ENCODE measurements around the gene DLGAP4. TPM values are rescaled to one million over a fixed set of nuclear protein-coding genes. Genes with fewer than 3 reads are reported as not detected.

Gene DLGAP4
- total and polyA plus RNA-seq, 3 experiments from 2014 or later: 15.5 to 19.3 (median 19.1) TPM

DNA sequence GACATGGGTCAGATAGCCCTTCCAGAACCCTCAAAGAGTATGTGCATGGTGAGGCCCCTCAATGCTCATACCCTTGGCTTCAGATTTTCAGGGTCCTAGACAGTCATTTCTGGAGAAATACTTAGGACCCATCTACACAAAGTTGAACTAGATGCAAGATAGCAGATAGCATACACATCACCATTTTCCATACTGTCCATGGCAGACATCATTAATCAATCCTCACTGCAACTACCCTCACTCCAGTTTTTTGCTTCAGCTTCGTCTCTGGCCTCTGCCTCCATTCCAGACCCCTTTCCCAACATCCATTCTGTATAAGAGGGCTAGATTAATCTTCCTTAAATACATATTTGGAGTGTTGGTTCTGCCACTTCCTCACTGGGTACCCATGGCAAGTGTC is 139.7 kb downstream of the DLGAP4 start:
- H3K9me3 Mint-ChIP-seq: no peaks in the 10 kb centered on the region

DNA sequence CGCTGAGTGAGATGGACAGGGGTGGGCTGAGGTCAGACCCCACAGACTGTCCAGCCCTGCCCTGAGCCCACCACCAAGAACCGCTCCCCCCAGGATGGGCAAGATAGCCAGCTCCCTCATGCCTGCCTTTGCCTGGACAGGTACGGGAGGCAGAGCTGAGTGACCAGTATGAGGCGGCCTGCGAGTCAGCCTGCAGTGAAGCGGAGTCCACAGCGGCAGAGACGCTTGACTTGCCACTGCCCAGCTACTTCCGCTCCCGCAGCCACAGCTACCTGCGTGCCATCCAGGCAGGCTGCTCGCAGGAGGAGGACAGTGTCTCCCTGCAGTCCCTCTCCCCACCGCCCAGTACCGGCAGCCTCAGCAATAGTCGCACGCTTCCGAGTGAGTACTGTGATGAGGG is 140.4 kb downstream of the DLGAP4 start:
- H3K27ac ChIP-seq (ENCODE audit: low read depth, low read length): no peak overlapping the region
- POLR2A ChIA-PET: no interaction called here
- no peak overlapping the region for H3K4me3 ChIP-seq (ENCODE audit: low read length)
- no peaks in the 10 kb centered on the region for H3K36me3 ChIP-seq (ENCODE audit: insufficient read depth, low read length)
- CTCF ChIA-PET: interaction anchor here (0.9 kb wide), 1 partner anchor 244 kb away, joined by 3 read pairs; no protein-coding TSS in a partner anchor
- no peaks in the 10 kb centered on the region for H3K36me3 Mint-ChIP-seq
- H3K4me3 Mint-ChIP-seq: no peak overlapping the region
- no peak for DNase-seq
- no peaks in the 10 kb centered on the region for H3K4me1 ChIP-seq (ENCODE audit: insufficient read depth, low read length)
- no peaks in the 10 kb centered on the region for H3K4me1 Mint-ChIP-seq
- H3K9me3 Mint-ChIP-seq: no peaks in the 10 kb centered on the region
- H3K27ac Mint-ChIP-seq: peak overlapping the region in 1 of 8 donors; percentile 77
- H3K27me3 ChIP-seq (ENCODE audit: insufficient read depth, low read length, poor library complexity, severe bottlenecking): no peaks in the 10 kb centered on the region
- no peaks in the 10 kb centered on the region for H3K9me3 ChIP-seq (ENCODE audit: low read length)
- H3K27me3 Mint-ChIP-seq: peaks cover 0 to 18% of the 10 kb centered on the region in 2 donors

More for the DNA sequence above, 139.7 kb downstream of the DLGAP4 start:
- no peaks in the 10 kb centered on the region for H3K9me3 ChIP-seq (ENCODE audit: low read length)
- ChIA-PET CTCF (interaction anchor here (0.9 kb wide), 1 partner anchor 243 kb away, joined by 3 read pairs; no protein-coding TSS in a partner anchor), POLR2A (no interaction called here)
- no peaks in the 10 kb centered on the region for H3K4me1 ChIP-seq (ENCODE audit: insufficient read depth, low read length)
- H3K27ac ChIP-seq (ENCODE audit: low read depth, low read length): no peak overlapping the region
- H3K27ac Mint-ChIP-seq: no peak overlapping the region
- no peaks in the 10 kb centered on the region for H3K27me3 ChIP-seq (ENCODE audit: insufficient read depth, low read length, poor library complexity, severe bottlenecking)
- H3K36me3 ChIP-seq (ENCODE audit: insufficient read depth, low read length): no peaks in the 10 kb centered on the region
- no peaks in the 10 kb centered on the region for H3K4me1 Mint-ChIP-seq
- DNase-seq: no peak
- peaks cover 0 to 24% of the 10 kb centered on the region in 2 donors for H3K27me3 Mint-ChIP-seq
- no peak overlapping the region for H3K4me3 Mint-ChIP-seq
- no peak overlapping the region for H3K4me3 ChIP-seq (ENCODE audit: low read length)
- no peaks in the 10 kb centered on the region for H3K36me3 Mint-ChIP-seq

DNA sequence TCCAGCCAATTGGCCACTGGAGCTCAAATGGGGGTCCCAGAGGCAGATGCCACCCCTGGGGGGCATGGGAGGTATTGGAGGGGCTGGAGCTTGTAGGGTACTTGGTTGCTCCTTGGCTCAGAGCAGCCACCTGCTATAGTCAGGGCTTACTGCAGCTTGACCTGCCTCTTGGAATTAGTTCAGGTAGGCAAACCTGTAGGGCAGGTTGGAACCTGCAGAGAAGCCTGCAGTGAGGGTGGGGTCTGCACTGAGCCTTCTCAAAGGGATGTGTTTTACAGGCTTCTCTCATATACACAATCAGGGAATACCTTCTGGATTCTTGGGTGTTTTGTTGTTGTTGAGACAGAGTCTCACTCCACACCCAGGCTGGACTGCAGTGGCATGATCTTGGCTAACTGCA is 141.0 kb downstream of the DLGAP4 start:
- Histone ChIP-seq H3K27me3 (ENCODE audit: insufficient read depth, low read length, poor library complexity, severe bottlenecking) (no peaks in the 10 kb centered on the region), H3K4me3 (ENCODE audit: low read length) (no peak overlapping the region), H3K27ac (ENCODE audit: low read depth, low read length) (no peak overlapping the region), H3K36me3 (ENCODE audit: insufficient read depth, low read length) (no peaks in the 10 kb centered on the region), H3K9me3 (ENCODE audit: low read length) (no peaks in the 10 kb centered on the region), H3K4me1 (ENCODE audit: insufficient read depth, low read length) (no peaks in the 10 kb centered on the region)
- H3K27me3 Mint-ChIP-seq: peaks cover 0 to 18% of the 10 kb centered on the region in 2 donors
- no peak overlapping the region for H3K27ac Mint-ChIP-seq
- H3K4me3 Mint-ChIP-seq: no peak overlapping the region
- ChIA-PET POLR2A (no interaction called here), CTCF (no interaction called here)
- H3K36me3 Mint-ChIP-seq: no peaks in the 10 kb centered on the region
- H3K9me3 Mint-ChIP-seq: no peaks in the 10 kb centered on the region
- H3K4me1 Mint-ChIP-seq: no peaks in the 10 kb centered on the region
- no peak for DNase-seq

DNA sequence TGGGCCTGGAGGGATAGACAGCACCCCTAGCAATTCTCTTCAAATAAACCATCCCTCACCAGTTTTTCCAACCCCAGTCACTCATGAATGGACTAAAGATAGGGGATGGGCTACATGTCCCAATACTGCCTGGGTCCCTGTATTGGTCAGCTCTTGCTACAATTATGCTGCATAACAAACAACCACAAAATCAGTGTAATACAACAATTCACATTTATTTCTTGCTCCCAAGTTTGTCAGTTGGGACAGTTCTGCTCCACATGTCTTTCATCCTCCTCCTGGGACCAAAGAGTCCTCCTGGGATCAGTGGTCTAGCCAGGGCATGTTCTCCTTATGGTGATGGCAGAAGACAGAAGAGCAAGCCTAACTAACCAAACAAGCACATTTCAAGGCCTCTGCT is 143.5 kb downstream of the DLGAP4 start:
- Mint-ChIP-seq H3K9me3 (no peaks in the 10 kb centered on the region), H3K36me3 (no peaks in the 10 kb centered on the region), H3K4me3 (no peak overlapping the region), H3K27ac (no peak overlapping the region), H3K4me1 (no peaks in the 10 kb centered on the region), H3K27me3 (peaks cover 0 to 10% of the 10 kb centered on the region in 2 donors)
- no peaks in the 10 kb centered on the region for H3K4me1 ChIP-seq (ENCODE audit: insufficient read depth, low read length)
- no peak overlapping the region for H3K27ac ChIP-seq (ENCODE audit: low read depth, low read length)
- H3K36me3 ChIP-seq (ENCODE audit: insufficient read depth, low read length): no peaks in the 10 kb centered on the region
- POLR2A ChIA-PET: no interaction called here
- CTCF ChIA-PET: interaction anchor here (2.4 kb wide), 1 partner anchor 10 kb away, joined by 9 read pairs; no protein-coding TSS in a partner anchor
- no peaks in the 10 kb centered on the region for H3K27me3 ChIP-seq (ENCODE audit: insufficient read depth, low read length, poor library complexity, severe bottlenecking)
- DNase-seq: no peak
- no peaks in the 10 kb centered on the region for H3K9me3 ChIP-seq (ENCODE audit: low read length)
- no peak overlapping the region for H3K4me3 ChIP-seq (ENCODE audit: low read length)

- no peaks in the 10 kb centered on the region for H3K4me1 ChIP-seq (ENCODE audit: insufficient read depth, low read length)
- ChIA-PET CTCF (interaction anchor here (0.6 kb wide), 1 partner anchor 306 kb away, joined by 3 read pairs; no protein-coding TSS in a partner anchor), POLR2A (no interaction called here)
- Mint-ChIP-seq H3K4me1 (no peaks in the 10 kb centered on the region), H3K27me3 (peaks cover 0 to 4% of the 10 kb centered on the region in 2 donors), H3K9me3 (no peaks in the 10 kb centered on the region), H3K36me3 (no peaks in the 10 kb centered on the region), H3K27ac (no peak overlapping the region), H3K4me3 (no peak overlapping the region)
- H3K27me3 ChIP-seq (ENCODE audit: insufficient read depth, low read length, poor library complexity, severe bottlenecking): no peaks in the 10 kb centered on the region
- H3K27ac ChIP-seq (ENCODE audit: low read depth, low read length): no peak overlapping the region
- no peaks in the 10 kb centered on the region for H3K9me3 ChIP-seq (ENCODE audit: low read length)
- DNase-seq: no peak
- H3K36me3 ChIP-seq (ENCODE audit: insufficient read depth, low read length): no peaks in the 10 kb centered on the region
- no peak overlapping the region for H3K4me3 ChIP-seq (ENCODE audit: low read length)
Measured at GRCh38 chr20:36454332-36454697, 148.2 kb downstream of the DLGAP4 start.

GRCh38 chr20:36454698-36455427 is 148.7 kb downstream of the DLGAP4 start:
- Mint-ChIP-seq H3K9me3 (no peaks in the 10 kb centered on the region), H3K27ac (no peak overlapping the region), H3K36me3 (no peaks in the 10 kb centered on the region)

GRCh38 chr20:36455972-36456625 is 150.0 kb downstream of the DLGAP4 start:
- Mint-ChIP-seq H3K9me3 (no peaks in the 10 kb centered on the region), H3K4me3 (peak overlapping the region in 1 of 7 donors; percentile 52), H3K27ac (peak overlapping the region in 2 of 8 donors; percentile 43 to 63), H3K36me3 (no peaks in the 10 kb centered on the region), H3K27me3 (peaks cover 0 to 4% of the 10 kb centered on the region in 2 donors), H3K4me1 (peaks cover 6 to 7% (median 7%) of the 10 kb centered on the region in 3 donors)
- Histone ChIP-seq H3K4me1 (ENCODE audit: insufficient read depth, low read length) (peaks cover 8% of the 10 kb centered on the region), H3K27me3 (ENCODE audit: insufficient read depth, low read length, poor library complexity, severe bottlenecking) (no peaks in the 10 kb centered on the region), H3K27ac (ENCODE audit: low read depth, low read length) (no peak overlapping the region), H3K36me3 (ENCODE audit: insufficient read depth, low read length) (no peaks in the 10 kb centered on the region), H3K4me3 (ENCODE audit: low read length) (no peak overlapping the region), H3K9me3 (ENCODE audit: low read length) (no peaks in the 10 kb centered on the region)
- ChIA-PET POLR2A (no interaction called here), CTCF (no interaction called here)
- DNase-seq: no peak

More at GRCh38 chr20:36454698-36455427, 148.7 kb downstream of the DLGAP4 start:
- no peaks in the 10 kb centered on the region for H3K36me3 ChIP-seq (ENCODE audit: insufficient read depth, low read length)
- H3K27me3 ChIP-seq (ENCODE audit: insufficient read depth, low read length, poor library complexity, severe bottlenecking): no peaks in the 10 kb centered on the region
- no peak overlapping the region for H3K27ac ChIP-seq (ENCODE audit: low read depth, low read length)
- ChIA-PET POLR2A (no interaction called here), CTCF (no interaction called here)
- peaks cover 0 to 4% of the 10 kb centered on the region in 2 donors for H3K27me3 Mint-ChIP-seq
- H3K4me3 Mint-ChIP-seq: no peak overlapping the region
- DNase-seq: no peak
- H3K4me1 Mint-ChIP-seq: no peaks in the 10 kb centered on the region
- H3K9me3 ChIP-seq (ENCODE audit: low read length): no peaks in the 10 kb centered on the region
- H3K4me1 ChIP-seq (ENCODE audit: insufficient read depth, low read length): no peaks in the 10 kb centered on the region
- no peak overlapping the region for H3K4me3 ChIP-seq (ENCODE audit: low read length)
